GM06990 (cell line): Measurements from ENCODE around the gene OTOP2.

Experiments
- DNase-seq: peaks from one replicate; pipeline ENCODE4 v3.0.0-alpha.2; 2011; ENCODE audit not compliant: insufficient read length; ENCODE audit errors: extremely low read depth
- H3K27me3 ChIP-seq: replicated peaks from 2 replicates; pipeline ENCODE4 v1.6.0; 2011; ENCODE audit warnings: low read length; ENCODE audit not compliant: control insufficient read depth, insufficient read depth
- H3K36me3 ChIP-seq: 2 replicates; pipeline ENCODE4 v1.5.1; 2011; ENCODE audit warnings: low read length; ENCODE audit not compliant: control insufficient read depth, insufficient read depth
- H3K4me3 ChIP-seq: replicated peaks from 2 replicates; pipeline ENCODE4 v1.5.1; 2011; ENCODE audit warnings: low read depth, mild to moderate bottlenecking, control low read depth, low read length
- TF ChIP-seq, protein P1 (sequence below): IDR thresholded peaks from 2 replicates; pipeline ENCODE4 v1.5.1; 2011; ENCODE audit warnings: low read length, control low read depth, mild to moderate bottlenecking, inconsistent platforms; ENCODE audit not compliant: insufficient read depth, poor library complexity, severe bottlenecking

The OTOP2 gene

DNA sequence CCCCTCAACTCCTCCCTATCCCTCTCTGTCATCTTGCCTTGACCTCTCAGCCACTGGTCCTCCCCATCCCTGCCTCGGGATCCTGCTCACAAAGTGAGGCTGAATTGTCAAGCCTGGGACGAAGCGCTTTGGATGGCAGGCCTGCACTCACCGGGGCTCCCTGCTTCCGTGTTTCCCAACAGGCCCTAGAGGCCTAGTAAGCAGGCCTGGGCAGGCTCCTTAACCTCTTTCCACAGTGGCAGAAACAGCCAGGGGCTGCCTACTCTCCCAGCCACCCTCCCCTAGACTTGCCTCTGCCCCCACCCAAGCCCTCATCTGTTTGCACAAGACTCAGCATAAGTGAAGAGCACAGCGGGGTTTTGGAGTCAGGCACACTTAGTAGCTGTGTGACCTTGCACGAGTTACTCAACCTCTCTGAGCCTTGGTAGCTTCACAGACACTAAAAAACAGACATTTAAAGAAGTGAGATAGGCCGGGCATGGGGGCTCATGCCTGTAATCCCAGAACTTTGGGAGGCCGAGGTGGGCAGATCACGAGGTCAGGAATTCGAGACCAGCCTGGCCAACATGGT is 25.6 kb upstream of the OTOP2 start:
- Histone ChIP-seq H3K27me3 (peaks cover 3% of the 10 kb centered on the region), H3K36me3 (no peaks in the 10 kb centered on the region), H3K4me3 (no peak overlapping the region)
- DNase-seq: no peak
- TF ChIP-seq, protein P1, sequence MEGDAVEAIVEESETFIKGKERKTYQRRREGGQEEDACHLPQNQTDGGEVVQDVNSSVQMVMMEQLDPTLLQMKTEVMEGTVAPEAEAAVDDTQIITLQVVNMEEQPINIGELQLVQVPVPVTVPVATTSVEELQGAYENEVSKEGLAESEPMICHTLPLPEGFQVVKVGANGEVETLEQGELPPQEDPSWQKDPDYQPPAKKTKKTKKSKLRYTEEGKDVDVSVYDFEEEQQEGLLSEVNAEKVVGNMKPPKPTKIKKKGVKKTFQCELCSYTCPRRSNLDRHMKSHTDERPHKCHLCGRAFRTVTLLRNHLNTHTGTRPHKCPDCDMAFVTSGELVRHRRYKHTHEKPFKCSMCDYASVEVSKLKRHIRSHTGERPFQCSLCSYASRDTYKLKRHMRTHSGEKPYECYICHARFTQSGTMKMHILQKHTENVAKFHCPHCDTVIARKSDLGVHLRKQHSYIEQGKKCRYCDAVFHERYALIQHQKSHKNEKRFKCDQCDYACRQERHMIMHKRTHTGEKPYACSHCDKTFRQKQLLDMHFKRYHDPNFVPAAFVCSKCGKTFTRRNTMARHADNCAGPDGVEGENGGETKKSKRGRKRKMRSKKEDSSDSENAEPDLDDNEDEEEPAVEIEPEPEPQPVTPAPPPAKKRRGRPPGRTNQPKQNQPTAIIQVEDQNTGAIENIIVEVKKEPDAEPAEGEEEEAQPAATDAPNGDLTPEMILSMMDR: no peak

GRCh38 chr17:74900208-74900607 is 23.9 kb upstream of the OTOP2 start:
- TF ChIP-seq, protein P1: no peak
- H3K27me3 ChIP-seq: peaks cover 3% of the 10 kb centered on the region
- DNase-seq: no peak
- H3K4me3 ChIP-seq: no peak overlapping the region
- H3K36me3 ChIP-seq: no peaks in the 10 kb centered on the region

GRCh38 chr17:74901353-74902135 is 22.5 kb upstream of the OTOP2 start:
- H3K27me3 ChIP-seq: peaks cover 3% of the 10 kb centered on the region
- TF ChIP-seq, protein P1: no peak
- no peak for DNase-seq
- H3K36me3 ChIP-seq: no peaks in the 10 kb centered on the region
- H3K4me3 ChIP-seq: no peak overlapping the region

DNA sequence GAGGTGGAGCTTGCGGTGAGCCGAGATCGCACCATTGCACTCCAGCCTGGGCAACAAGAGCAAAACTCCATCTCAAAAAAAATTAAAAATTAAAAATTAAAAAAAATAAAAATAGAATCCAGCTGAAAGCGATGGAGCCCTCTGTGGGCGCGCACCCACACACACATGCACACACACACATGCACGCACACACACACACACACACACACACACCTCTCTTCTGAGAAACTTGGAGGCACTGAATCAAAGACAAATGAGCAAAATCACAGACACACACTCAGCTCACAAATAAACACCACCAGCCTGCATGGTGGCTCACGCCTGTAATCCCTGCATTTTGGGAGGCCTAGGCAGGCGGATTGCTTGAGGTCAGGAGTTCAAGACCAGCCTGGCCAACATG is 21.0 kb upstream of the OTOP2 start:
- H3K4me3 ChIP-seq: no peak overlapping the region
- H3K36me3 ChIP-seq: no peaks in the 10 kb centered on the region
- H3K27me3 ChIP-seq: peaks cover 3% of the 10 kb centered on the region
- TF ChIP-seq, protein P1: no peak
- DNase-seq: no peak

DNA sequence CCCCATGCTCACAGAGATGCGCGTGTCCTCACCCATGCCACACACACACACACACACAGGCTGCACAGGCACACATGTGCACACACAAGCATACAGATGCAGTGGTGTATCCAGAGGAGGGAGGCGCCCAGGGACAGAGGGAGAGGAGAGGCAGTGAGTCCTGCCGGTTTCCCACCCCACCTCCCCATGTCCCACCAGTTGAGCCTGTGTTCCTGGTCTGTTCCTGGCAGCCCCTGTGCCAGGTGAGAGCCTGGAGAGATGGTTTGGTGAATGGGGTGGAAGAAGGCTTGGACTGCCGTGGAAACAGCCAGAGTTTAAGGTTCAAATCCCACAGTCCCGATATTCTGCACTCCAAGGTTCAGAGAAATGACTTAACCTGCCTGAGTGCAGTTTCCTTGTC is 20.4 kb upstream of the OTOP2 start:
- peaks cover 3% of the 10 kb centered on the region for H3K27me3 ChIP-seq
- H3K36me3 ChIP-seq: no peaks in the 10 kb centered on the region
- no peak overlapping the region for H3K4me3 ChIP-seq
- DNase-seq: no peak
- TF ChIP-seq, protein P1: no peak
